Liver (tissue), 9 donors: Measurements from ENCODE around the gene ZNHIT2. TPM values are rescaled to one million over a fixed set of nuclear protein-coding genes. Genes with fewer than 3 reads are reported as not detected.
A peak's percentile ranks its signal among the peaks of the same experiment; 100 is the strongest.

ENCODE experiments used
- DNase-seq: peaks from one replicate; pipeline ENCODE4 v3.0.0-alpha.2; 2017; ENCODE audit warnings: low spot score
- H3K27ac ChIP-seq, 2 donors: one replicate each; pipeline ENCODE4 v1.7.0; 2013; ENCODE audit warnings: inconsistent platforms in 2 of 2, low read length in 2 of 2, control low read depth in 1 of 2, low read depth in 1 of 2, mild to moderate bottlenecking in 1 of 2
- H3K27me3 ChIP-seq, 4 donors: one replicate each; pipeline versions ENCODE4 v1.6.1 to v1.7.0; 2013; ENCODE audit warnings: low read length in 3 of 4, inconsistent platforms in 1 of 4, mild to moderate bottlenecking in 1 of 4, moderate library complexity in 1 of 4; ENCODE audit not compliant: control insufficient read depth in 4 of 4, insufficient read depth in 4 of 4
- H3K36me3 ChIP-seq, 4 donors: one replicate each; pipeline versions ENCODE4 v1.6.1 to v1.7.0; 2013; ENCODE audit warnings: low read length in 3 of 4, mild to moderate bottlenecking in 3 of 4, low read depth in 1 of 4, moderate library complexity in 1 of 4; ENCODE audit not compliant: control insufficient read depth in 4 of 4, insufficient read depth in 3 of 4
- H3K4me1 ChIP-seq, 4 donors: one replicate each; pipeline versions ENCODE4 v1.6.1 to v1.7.0; 2013; ENCODE audit warnings: low read length in 3 of 4, mild to moderate bottlenecking in 3 of 4, moderate library complexity in 1 of 4; ENCODE audit not compliant: control insufficient read depth in 4 of 4, insufficient read depth in 4 of 4
- H3K4me3 ChIP-seq, 3 donors: one replicate each; pipeline versions ENCODE4 v1.6.1 to v1.7.0; 2013; ENCODE audit warnings: low read length in 3 of 3, control low read depth in 1 of 3, low read depth in 1 of 3, mild to moderate bottlenecking in 1 of 3
- H3K9ac ChIP-seq, 2 donors: one replicate each; pipeline ENCODE4 v1.7.0; 2013; ENCODE audit warnings: low read length in 2 of 2, mild to moderate bottlenecking in 2 of 2, moderate library complexity in 2 of 2, control low read depth in 1 of 2, low read depth in 1 of 2
- H3K9me3 ChIP-seq, 4 donors: one replicate each; pipeline versions ENCODE4 v1.6.1 to v1.7.0; 2013; ENCODE audit warnings: low read length in 3 of 4; ENCODE audit not compliant: control insufficient read depth in 4 of 4
- FOXA1 ChIP-seq: IDR thresholded peaks from 2 replicates; pipeline ENCODE4 v1.6.1; 2016; ENCODE audit warnings: antibody characterized with exemption
- FOXA2 ChIP-seq: IDR thresholded peaks from 2 replicates; pipeline ENCODE4 v1.6.1; 2016; ENCODE audit warnings: antibody characterized with exemption
- GABPA ChIP-seq, 2 donors: IDR thresholded peaks in 1 of 2; conservative IDR thresholded peaks in 1 of 2; 2 replicates each; pipeline ENCODE4 v1.6.1; 2016; ENCODE audit warnings: antibody characterized with exemption in 2 of 2, mild to moderate bottlenecking in 1 of 2, moderate library complexity in 1 of 2
- HNF4A ChIP-seq, 2 donors: conservative IDR thresholded peaks; 2 replicates each; pipeline ENCODE4 v1.6.1; 2016; ENCODE audit warnings: antibody characterized with exemption in 2 of 2, mild to moderate bottlenecking in 2 of 2
- JUND ChIP-seq, 2 donors: IDR thresholded peaks; 2 replicates each; pipeline ENCODE4 v1.6.1; 2016; ENCODE audit warnings: antibody characterized with exemption in 2 of 2
- RAD21 ChIP-seq, 2 donors: IDR thresholded peaks; 2 replicates each; pipeline ENCODE4 v1.6.1; 2016; ENCODE audit warnings: antibody characterized with exemption in 2 of 2, mild to moderate bottlenecking in 2 of 2
- RXRA ChIP-seq, 2 donors: IDR thresholded peaks; 2 replicates each; pipeline ENCODE4 v1.6.1; 2017 to 2018; ENCODE audit warnings: antibody characterized with exemption in 2 of 2, mild to moderate bottlenecking in 1 of 2
- SP1 ChIP-seq: IDR thresholded peaks from 2 replicates; pipeline ENCODE4 v1.6.1; 2018; ENCODE audit warnings: antibody characterized with exemption, mild to moderate bottlenecking
- YY1 ChIP-seq: IDR thresholded peaks from 2 replicates; pipeline ENCODE4 v1.6.1; 2016; ENCODE audit warnings: antibody characterized with exemption, mild to moderate bottlenecking
- WGBS: extraction: QIAGEN DNeasy Blood & Tissue Kit; methylation state at CpG from one replicate; pipeline ENCODE4 v1.1.7; 2013; 5-methylcytosine and 5-hydroxymethylcytosine counted together
- polyA plus RNA-seq, 2 donors: library from polyadenylated mRNA; stranded (reverse) in 1 of 2; unstranded in 1 of 2; fragments of 200-250 nt in 1 of 2; fragments of >200 nt in 1 of 2; fragmentation: Nextera tagmentation in 1 of 2; extraction: Ambion mirVana in 1 of 2; gene quantifications; one replicate each; pipeline versions ENCODE4 v1.2.1 to v1.2.3, GENCODE V29; 2013 to 2015
- total RNA-seq, 2 donors: library from RNA; depleted of rRNA; stranded (reverse); fragments of >200 nt; gene quantifications; one replicate each; pipeline ENCODE4 v1.2.3, GENCODE V29; 2014
- TF ChIP-seq, protein P1 (sequence below): IDR thresholded peaks from 2 replicates; pipeline ENCODE4 v1.6.1; 2016; ENCODE audit warnings: antibody characterized with exemption
- TF ChIP-seq, protein P2 (sequence below): fragments of 150-350 bp; IDR thresholded peaks from 2 replicates; pipeline ENCODE4 v1.5.1; 2017; ENCODE audit warnings: improper control_type of control experiment, low read depth, low read length; ENCODE audit not compliant: missing input control
- TF ChIP-seq, protein P3 (sequence below): IDR thresholded peaks from 2 replicates; pipeline ENCODE4 v1.6.1; 2016; ENCODE audit warnings: antibody characterized with exemption
- TF ChIP-seq, protein P4 (sequence below): IDR thresholded peaks from 2 replicates; pipeline ENCODE4 v1.6.1; 2016; ENCODE audit warnings: antibody characterized with exemption, mild to moderate bottlenecking
- TF ChIP-seq, protein P5 (sequence below): IDR thresholded peaks from 2 replicates; pipeline ENCODE4 v1.6.1; 2016; ENCODE audit warnings: antibody characterized with exemption
- donor health status: healthy.
- donor health status: healthy.
- donor health status: healthy.
- donor health status: healthy.
- donor health status: healthy.

The ZNHIT2 gene
- total and polyA plus RNA-seq, 4 donors = 2.2 to 13.9 (median 6.1) TPM

DNA sequence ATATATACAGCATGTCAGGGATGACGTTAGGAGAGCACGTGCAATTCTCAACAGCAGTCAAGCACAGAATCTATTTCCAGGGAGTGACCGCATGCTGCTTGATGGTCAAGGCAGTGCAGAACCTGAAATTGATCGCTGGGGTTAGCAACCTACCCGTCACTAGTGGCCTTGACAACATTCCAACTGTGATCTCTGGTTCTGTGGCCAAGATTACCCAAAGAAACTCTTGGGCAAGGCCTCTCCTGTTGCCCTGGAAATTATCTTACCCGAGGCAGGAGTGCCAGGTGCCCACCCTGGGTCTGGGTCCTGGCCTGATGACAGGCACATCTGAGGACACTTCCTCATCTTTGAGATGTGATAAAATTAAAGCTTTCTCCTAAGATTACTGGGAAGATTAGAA lies 3.7 kb downstream of the ZNHIT2 start:
- 28% methylated on average over 6 of the region's 6 CpGs for WGBS
- no peak overlapping the region for H3K4me3 ChIP-seq
- TF ChIP-seq FOXA1 (no peak), FOXA2 (peak; percentile 25), HNF4A (conservative IDR thresholded peaks at IDR 0.05) (peak in 1 of 2 donors; percentile 51), SP1 (peak; percentile 51), RAD21 (IDR thresholded peaks at IDR 0.05) (peak in 1 of 2 donors; percentile 7), JUND (IDR thresholded peaks at IDR 0.05) (peak; percentile 68 to 87), RXRA (IDR thresholded peaks at IDR 0.05) (peak; percentile 65 to 85), GABPA (IDR thresholded peaks at IDR 0.05 in 1 of 2, conservative IDR thresholded peaks at IDR 0.05 in 1 of 2) (peak in 1 of 2 donors; percentile 54), YY1 (peak; percentile 37)
- TF ChIP-seq, protein P1, sequence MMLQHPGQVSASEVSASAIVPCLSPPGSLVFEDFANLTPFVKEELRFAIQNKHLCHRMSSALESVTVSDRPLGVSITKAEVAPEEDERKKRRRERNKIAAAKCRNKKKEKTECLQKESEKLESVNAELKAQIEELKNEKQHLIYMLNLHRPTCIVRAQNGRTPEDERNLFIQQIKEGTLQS = no peak
- TF ChIP-seq, protein P2, sequence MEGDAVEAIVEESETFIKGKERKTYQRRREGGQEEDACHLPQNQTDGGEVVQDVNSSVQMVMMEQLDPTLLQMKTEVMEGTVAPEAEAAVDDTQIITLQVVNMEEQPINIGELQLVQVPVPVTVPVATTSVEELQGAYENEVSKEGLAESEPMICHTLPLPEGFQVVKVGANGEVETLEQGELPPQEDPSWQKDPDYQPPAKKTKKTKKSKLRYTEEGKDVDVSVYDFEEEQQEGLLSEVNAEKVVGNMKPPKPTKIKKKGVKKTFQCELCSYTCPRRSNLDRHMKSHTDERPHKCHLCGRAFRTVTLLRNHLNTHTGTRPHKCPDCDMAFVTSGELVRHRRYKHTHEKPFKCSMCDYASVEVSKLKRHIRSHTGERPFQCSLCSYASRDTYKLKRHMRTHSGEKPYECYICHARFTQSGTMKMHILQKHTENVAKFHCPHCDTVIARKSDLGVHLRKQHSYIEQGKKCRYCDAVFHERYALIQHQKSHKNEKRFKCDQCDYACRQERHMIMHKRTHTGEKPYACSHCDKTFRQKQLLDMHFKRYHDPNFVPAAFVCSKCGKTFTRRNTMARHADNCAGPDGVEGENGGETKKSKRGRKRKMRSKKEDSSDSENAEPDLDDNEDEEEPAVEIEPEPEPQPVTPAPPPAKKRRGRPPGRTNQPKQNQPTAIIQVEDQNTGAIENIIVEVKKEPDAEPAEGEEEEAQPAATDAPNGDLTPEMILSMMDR = no peak
- TF ChIP-seq, protein P3, sequence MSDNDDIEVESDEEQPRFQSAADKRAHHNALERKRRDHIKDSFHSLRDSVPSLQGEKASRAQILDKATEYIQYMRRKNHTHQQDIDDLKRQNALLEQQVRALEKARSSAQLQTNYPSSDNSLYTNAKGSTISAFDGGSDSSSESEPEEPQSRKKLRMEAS = peak; percentile 72
- TF ChIP-seq, protein P4, sequence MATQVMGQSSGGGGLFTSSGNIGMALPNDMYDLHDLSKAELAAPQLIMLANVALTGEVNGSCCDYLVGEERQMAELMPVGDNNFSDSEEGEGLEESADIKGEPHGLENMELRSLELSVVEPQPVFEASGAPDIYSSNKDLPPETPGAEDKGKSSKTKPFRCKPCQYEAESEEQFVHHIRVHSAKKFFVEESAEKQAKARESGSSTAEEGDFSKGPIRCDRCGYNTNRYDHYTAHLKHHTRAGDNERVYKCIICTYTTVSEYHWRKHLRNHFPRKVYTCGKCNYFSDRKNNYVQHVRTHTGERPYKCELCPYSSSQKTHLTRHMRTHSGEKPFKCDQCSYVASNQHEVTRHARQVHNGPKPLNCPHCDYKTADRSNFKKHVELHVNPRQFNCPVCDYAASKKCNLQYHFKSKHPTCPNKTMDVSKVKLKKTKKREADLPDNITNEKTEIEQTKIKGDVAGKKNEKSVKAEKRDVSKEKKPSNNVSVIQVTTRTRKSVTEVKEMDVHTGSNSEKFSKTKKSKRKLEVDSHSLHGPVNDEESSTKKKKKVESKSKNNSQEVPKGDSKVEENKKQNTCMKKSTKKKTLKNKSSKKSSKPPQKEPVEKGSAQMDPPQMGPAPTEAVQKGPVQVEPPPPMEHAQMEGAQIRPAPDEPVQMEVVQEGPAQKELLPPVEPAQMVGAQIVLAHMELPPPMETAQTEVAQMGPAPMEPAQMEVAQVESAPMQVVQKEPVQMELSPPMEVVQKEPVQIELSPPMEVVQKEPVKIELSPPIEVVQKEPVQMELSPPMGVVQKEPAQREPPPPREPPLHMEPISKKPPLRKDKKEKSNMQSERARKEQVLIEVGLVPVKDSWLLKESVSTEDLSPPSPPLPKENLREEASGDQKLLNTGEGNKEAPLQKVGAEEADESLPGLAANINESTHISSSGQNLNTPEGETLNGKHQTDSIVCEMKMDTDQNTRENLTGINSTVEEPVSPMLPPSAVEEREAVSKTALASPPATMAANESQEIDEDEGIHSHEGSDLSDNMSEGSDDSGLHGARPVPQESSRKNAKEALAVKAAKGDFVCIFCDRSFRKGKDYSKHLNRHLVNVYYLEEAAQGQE = peak; percentile 32
- TF ChIP-seq, protein P5, sequence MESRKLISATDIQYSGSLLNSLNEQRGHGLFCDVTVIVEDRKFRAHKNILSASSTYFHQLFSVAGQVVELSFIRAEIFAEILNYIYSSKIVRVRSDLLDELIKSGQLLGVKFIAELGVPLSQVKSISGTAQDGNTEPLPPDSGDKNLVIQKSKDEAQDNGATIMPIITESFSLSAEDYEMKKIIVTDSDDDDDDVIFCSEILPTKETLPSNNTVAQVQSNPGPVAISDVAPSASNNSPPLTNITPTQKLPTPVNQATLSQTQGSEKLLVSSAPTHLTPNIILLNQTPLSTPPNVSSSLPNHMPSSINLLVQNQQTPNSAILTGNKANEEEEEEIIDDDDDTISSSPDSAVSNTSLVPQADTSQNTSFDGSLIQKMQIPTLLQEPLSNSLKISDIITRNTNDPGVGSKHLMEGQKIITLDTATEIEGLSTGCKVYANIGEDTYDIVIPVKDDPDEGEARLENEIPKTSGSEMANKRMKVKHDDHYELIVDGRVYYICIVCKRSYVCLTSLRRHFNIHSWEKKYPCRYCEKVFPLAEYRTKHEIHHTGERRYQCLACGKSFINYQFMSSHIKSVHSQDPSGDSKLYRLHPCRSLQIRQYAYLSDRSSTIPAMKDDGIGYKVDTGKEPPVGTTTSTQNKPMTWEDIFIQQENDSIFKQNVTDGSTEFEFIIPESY = peak; percentile 38
- H3K9ac ChIP-seq = peak overlapping the region in 1 of 2 donors; percentile 46
- no peaks in the 10 kb centered on the region for H3K9me3 ChIP-seq
- DNase-seq = no peak
- no peaks in the 10 kb centered on the region for H3K27me3 ChIP-seq
- H3K36me3 ChIP-seq = peaks cover 2 to 10% (median 6%) of the 10 kb centered on the region in 4 donors
- peaks cover 26 to 72% (median 55%) of the 10 kb centered on the region in 4 donors for H3K4me1 ChIP-seq
- peak overlapping the region; percentile 83 to 87 for H3K27ac ChIP-seq

DNA sequence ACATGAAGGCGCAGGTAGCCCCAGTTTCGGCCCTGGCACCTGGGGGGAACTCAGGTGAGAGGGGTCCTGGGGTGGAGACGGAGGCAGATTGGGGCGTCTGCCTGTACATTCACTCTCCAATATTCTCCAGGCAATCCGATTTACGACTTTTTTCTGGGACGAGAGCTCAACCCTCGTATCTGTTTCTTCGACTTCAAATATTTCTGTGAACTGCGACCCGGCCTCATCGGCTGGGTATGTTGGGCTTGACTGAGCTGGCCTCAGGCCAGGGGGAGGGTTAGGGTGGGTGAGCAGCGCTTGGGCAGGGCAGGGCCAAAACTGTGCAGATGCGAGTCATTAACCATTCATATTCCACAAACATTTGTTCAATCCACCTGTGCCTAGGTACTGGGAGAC lies 4.1 kb downstream of the ZNHIT2 start:
- Histone ChIP-seq H3K9me3 (no peaks in the 10 kb centered on the region), H3K9ac (peak overlapping the region in 1 of 2 donors; percentile 46), H3K4me3 (peak overlapping the region in 1 of 3 donors; percentile 55), H3K36me3 (peaks cover 0 to 10% (median 7%) of the 10 kb centered on the region in 4 donors), H3K27ac (peak overlapping the region; percentile 83 to 87), H3K27me3 (no peaks in the 10 kb centered on the region), H3K4me1 (peaks cover 26 to 69% (median 55%) of the 10 kb centered on the region in 4 donors)
- 20% methylated on average over 14 of the region's 14 CpGs for WGBS
- TF ChIP-seq JUND (IDR thresholded peaks at IDR 0.05) = no peak
- peak; percentile 57 for DNase-seq
